Measurements from ENCODE around the gene CFAP410. TPM values are rescaled to one million over a fixed set of nuclear protein-coding genes. Genes with fewer than 3 reads are reported as not detected.

The CFAP410 gene
- total and polyA plus RNA-seq, 2 of the 4 experiments (the other 2 are of a cell fraction) = 3.8 to 10.3 TPM

- ATAC-seq (ENCODE audit: low read depth) (no peak), DNase-seq (no peak)
- Histone ChIP-seq H3K56ac (ENCODE audit: extremely low read depth, insufficient read depth, low read length) (no peak overlapping the region), H3K23ac (ENCODE audit: low read depth, low read length) (no peak overlapping the region), H3K9me3 (ENCODE audit: control insufficient read depth, insufficient read depth, low read length) (peaks cover 2% of the 10 kb centered on the region; the same call in 1 of the 2 replicates), H4K5ac (ENCODE audit: low read depth, low read length) (no peak overlapping the region), H2BK15ac (ENCODE audit: low read depth, low read length) (no peak overlapping the region), H4K8ac (ENCODE audit: low read depth in 2 of 2, low read length in 2 of 2) (no peak overlapping the region), H3K27ac (ENCODE audit: insufficient read depth, low read length) (no peak overlapping the region), H2BK5ac (ENCODE audit: low read depth, low read length, poor library complexity, severe bottlenecking) (no peak overlapping the region), H3K4me3 (ENCODE audit: insufficient read depth, low read depth, low read length) (no peak overlapping the region), H4K20me1 (ENCODE audit: insufficient read depth, low read length) (no peaks in the 10 kb centered on the region), H2AFZ (replicated peaks; ENCODE audit: low read length, poor library complexity) (no peak overlapping the region), H3K9ac (ENCODE audit: low read depth, low read length) (no peak overlapping the region), H2AK9ac (replicated peaks; ENCODE audit: low read depth, low read length, poor library complexity) (no peak overlapping the region), H2BK20ac (ENCODE audit: low read depth, low read length) (no peak overlapping the region), H3K27me3 (ENCODE audit: control insufficient read depth, insufficient read depth, low read length) (peaks cover 67% of the 10 kb centered on the region), H3K4ac (ENCODE audit: low read depth, low read length) (no peak overlapping the region), H3K79me1 (ENCODE audit: low read depth in 1 of 2, low read length in 2 of 2) (no peaks in the 10 kb centered on the region), H3K9me1 (ENCODE audit: insufficient read depth, low read length) (no peaks in the 10 kb centered on the region), H3K36me3 (ENCODE audit: control insufficient read depth, insufficient read depth, low read length) (no peaks in the 10 kb centered on the region), H3K18ac (ENCODE audit: low read depth, low read length) (no peak overlapping the region), H3K4me2 (ENCODE audit: low read depth, low read length) (no peak overlapping the region), H4K91ac (ENCODE audit: insufficient read depth, low read depth, low read length) (no peak overlapping the region), H3K14ac (replicated peaks; ENCODE audit: low read depth, low read length) (no peak overlapping the region), H2AK5ac (ENCODE audit: low read depth, low read length) (no peak overlapping the region), H3K4me1 (ENCODE audit: control insufficient read depth, insufficient read depth, low read length) (no peaks in the 10 kb centered on the region), H2BK120ac (ENCODE audit: low read depth, low read length) (no peak overlapping the region)
- TF ChIP-seq RFX5 (IDR thresholded peaks at IDR 0.05; ENCODE audit: low read depth, low read length) (no peak), POLR2A (IDR thresholded peaks at IDR 0.05; ENCODE audit: low read depth, low read length) (no peak), FOS (IDR thresholded peaks at IDR 0.05; ENCODE audit: low read depth, low read length) (no peak), RAD21 (IDR thresholded peaks at IDR 0.05; ENCODE audit: low read length) (no peak), MAFK (IDR thresholded peaks at IDR 0.05; ENCODE audit: low read depth, low read length) (no peak), CHD1 (IDR thresholded peaks at IDR 0.05; ENCODE audit: low read depth, low read length) (no peak), ELK1 (IDR thresholded peaks at IDR 0.05; ENCODE audit: borderline replicate concordance, low read depth, low read length) (no peak), MXI1 (IDR thresholded peaks at IDR 0.05; ENCODE audit: borderline replicate concordance, low read depth, low read length) (no peak), RCOR1 (IDR thresholded peaks at IDR 0.05; ENCODE audit: insufficient replicate concordance, low read length) (no peak), CEBPB (IDR thresholded peaks at IDR 0.05; ENCODE audit: low read depth, low read length) (no peak), SMC3 (IDR thresholded peaks at IDR 0.05; ENCODE audit: low read depth, low read length) (no peak), BHLHE40 (IDR thresholded peaks at IDR 0.05; ENCODE audit: low read depth, low read length) (no peak), NFE2L2 (IDR thresholded peaks at IDR 0.05; ENCODE audit: low read depth, low read length) (no peak), MAZ (IDR thresholded peaks at IDR 0.05; ENCODE audit: borderline replicate concordance, low read depth, low read length) (no peak)
- intact Hi-C loops (cut with micrococcal nuclease) (no loop called here), dilution Hi-C loops (cut with HindIII; ENCODE audit: low sequenced_read_pairs, unreplicated experiment) (no loop called here), in situ Hi-C loops (cut with MboI; ENCODE audit: low sequenced_read_pairs) (no loop called here)
- CTCF ChIA-PET = no interaction called here
- BruUV-seq (replicated peaks) = no TSS peak
- POLR2A ChIA-PET (ENCODE audit: unreplicated experiment) = no interaction called here
- 40% methylated on average over 3 of the region's 12 CpGs; no CpG with 5 or more reads in 1 of the 2 experiments for WGBS, 2 experiments (ENCODE audit: extremely low coverage in 2 of 2, insufficient read length in 1 of 2)
These were observed 10.2 kb upstream of the CFAP410 start for GRCh38 chr21:44349416-44349846.
